Right ventricle myocardium inferior (tissue), 1 donor: ENCODE data around the gene TMEM168. TPM values are rescaled to one million over a fixed set of nuclear protein-coding genes. Genes with fewer than 3 reads are reported as not detected.
"Not testable (repeated sequence)": the region's sequence is repeated elsewhere in the genome, so short reads cannot be mapped to it uniquely, and the experiment has no call there.

Source experiments
- ATAC-seq: fragments of 200-7000 bp; cut with Tn5 transposase; one replicate; pipeline ENCODE4 v1.9.1; 2020; ENCODE audit warnings: mild to moderate bottlenecking, moderate library complexity
- DNase-seq: peaks from one replicate; pipeline ENCODE4 v3.0.0; 2021; ENCODE audit errors: missing footprints
- intact Hi-C: fragments of 100-400 bp; cut with DNase I; formaldehyde crosslinking; loops from one replicate; pipeline ENCODE4 v1.11.0; 2022
- total RNA-seq: library from RNA; stranded (reverse); fragmentation: NEBNext Ultra II Directional; extraction: Animal tissue kit (Norgen Biotek cat#: 25700); gene quantifications from one replicate; pipeline ENCODE4 v1.2.1, GENCODE V29; 2021
- donor health status: DM: no; HTN: yes; CAD: no; lungs with severe emphysema.

Gene TMEM168
- total RNA-seq, 1 donor from 2014 or later, result 12.8 TPM

GRCh38 chr7:112743811-112744210, 46.4 kb downstream of the TMEM168 start:
- ATAC-seq (no peak), DNase-seq (no peak)
- intact Hi-C loops, result no loop called here

- DNase-seq, result no peak
- intact Hi-C loops, result no loop called here
These were observed 49.5 kb downstream of the TMEM168 start for GRCh38 chr7:112740667-112741066.

GRCh38 chr7:112739436-112740180, 50.6 kb downstream of the TMEM168 start:
- intact Hi-C loops, result no loop called here
- no peak for DNase-seq
- no peak for ATAC-seq

More at GRCh38 chr7:112740667-112741066, 49.5 kb downstream of the TMEM168 start:
- ATAC-seq, result no peak

- ATAC-seq, result no peak
- intact Hi-C loops, result no loop called here
These were observed 54.9 kb downstream of the TMEM168 start for GRCh38 chr7:112735261-112735660.

GRCh38 chr7:112731324-112731723, 58.9 kb downstream of the TMEM168 start:
- ATAC-seq, result not testable (repeated sequence)

More at GRCh38 chr7:112735261-112735660, 54.9 kb downstream of the TMEM168 start:
- no peak for DNase-seq

GRCh38 chr7:112726076-112726475, 64.1 kb downstream of the TMEM168 start:
- intact Hi-C loops, result no loop called here
- DNase-seq (no peak), ATAC-seq (no peak)

More at GRCh38 chr7:112731324-112731723, 58.9 kb downstream of the TMEM168 start:
- DNase-seq, intact Hi-C loops: not testable (repeated sequence)

GRCh38 chr7:112723416-112723815, 66.8 kb downstream of the TMEM168 start:
- DNase-seq (no peak), ATAC-seq (no peak)
- intact Hi-C loops, result no loop called here

- intact Hi-C loops, result no loop called here
- DNase-seq, result no peak
- ATAC-seq, result peak; percentile 68
These were observed 68.8 kb downstream of the TMEM168 start for GRCh38 chr7:112721366-112721765.

GRCh38 chr7:112715525-112715924, 74.7 kb downstream of the TMEM168 start:
- intact Hi-C loops, result no loop called here
- DNase-seq (no peak), ATAC-seq (no peak)

- intact Hi-C loops, result no loop called here
- ATAC-seq, result no peak
These were observed 75.3 kb downstream of the TMEM168 start for GRCh38 chr7:112714917-112715316.

More at GRCh38 chr7:112714917-112715316, 75.3 kb downstream of the TMEM168 start:
- DNase-seq, result no peak
